PC-3 (cell line): ENCODE data around the gene ADK. TPM values are rescaled to one million over a fixed set of nuclear protein-coding genes. Genes with fewer than 3 reads are reported as not detected.
A peak's percentile ranks its signal among the peaks of the same experiment; 100 is the strongest.

Experiments used
- ATAC-seq: fragments of 200-7000 bp; cut with Tn5 transposase; 2 replicates; pipeline ENCODE4 v1.9.1; 2020; ENCODE audit warnings: mild to moderate bottlenecking, moderate library complexity
- BruUV-seq: library from RNA; stranded (reverse); fragments of 400-500 nt; replicated peaks from 2 replicates; lab custom pipeline; 2021; lab: Mats Ljungman, UMichigan
- CTCF ChIA-PET: fragments of 300-600 bp; sonication (Branson Sonifier 250); formaldehyde crosslinking; loops from one replicate; lab custom pipeline; 2022; ENCODE audit warnings: antibody characterized with exemption; lab: Charles Lee
- POLR2A ChIA-PET: fragments of 300-600 bp; sonication (Branson Sonifier 250); formaldehyde crosslinking; loops from one replicate; lab custom pipeline; 2022; ENCODE audit warnings: antibody characterized with exemption; ENCODE audit not compliant: unreplicated experiment; lab: Charles Lee
- DNase-seq: peaks from one replicate; pipeline ENCODE4 v3.0.0-alpha.2; 2015
- H2AFZ ChIP-seq: fragments of 300-600 bp; sonication (generic); 2 replicates; pipeline ENCODE4 v1.6.0; 2016; ENCODE audit warnings: antibody characterized with exemption, low read length
- H3F3A ChIP-seq: fragments of 300-600 bp; sonication (generic); one replicate; pipeline ENCODE4 v1.6.0; 2017; ENCODE audit warnings: antibody characterized with exemption, low read length, control low read depth, mild to moderate bottlenecking; ENCODE audit not compliant: unreplicated experiment
- H3K27ac ChIP-seq: fragments of 300-600 bp; sonication (generic); 2 replicates; pipeline ENCODE4 v1.5.1; 2016; ENCODE audit warnings: mild to moderate bottlenecking, low read length
- H3K27me3 ChIP-seq: fragments of 300-600 bp; sonication (generic); 2 replicates; pipeline ENCODE4 v1.6.1; 2016; ENCODE audit warnings: low read length, mixed read lengths
- H3K36me3 ChIP-seq: fragments of 300-600 bp; sonication (generic); 2 replicates; pipeline ENCODE4 v1.6.1; 2016; ENCODE audit warnings: low read depth, mixed run types, low read length, mixed read lengths
- H3K4me1 ChIP-seq: fragments of 300-600 bp; sonication (generic); 2 replicates; pipeline ENCODE4 v1.5.1; 2016; ENCODE audit warnings: low read length; ENCODE audit not compliant: insufficient read depth
- H3K4me2 ChIP-seq: fragments of 300-600 bp; sonication (generic); 2 replicates; pipeline ENCODE4 v1.6.0; 2016; ENCODE audit warnings: low read length
- H3K4me3 ChIP-seq: fragments of 300-600 bp; sonication (generic); 2 replicates; pipeline ENCODE4 v1.5.1; 2016; ENCODE audit warnings: mild to moderate bottlenecking, low read length, mixed read lengths
- H3K79me2 ChIP-seq: fragments of 300-600 bp; sonication (generic); 2 replicates; pipeline ENCODE4 v1.6.1; 2017; ENCODE audit warnings: low read length, mixed read lengths
- H3K9ac ChIP-seq: fragments of 300-600 bp; sonication (generic); 2 replicates; pipeline ENCODE4 v1.6.0; 2016; ENCODE audit warnings: mild to moderate bottlenecking, low read length
- H3K9me2 ChIP-seq: fragments of 300-600 bp; sonication (generic); replicated peaks from 2 replicates; pipeline ENCODE4 v1.6.1; 2016; ENCODE audit warnings: mixed run types, low read length, mixed read lengths
- H3K9me3 ChIP-seq: fragments of 300-600 bp; sonication (generic); 2 replicates; pipeline ENCODE4 v1.6.1; 2016; ENCODE audit warnings: low read length, mixed read lengths
- H4K20me1 ChIP-seq: fragments of 300-600 bp; sonication (generic); 2 replicates; pipeline ENCODE4 v1.6.1; 2016; ENCODE audit warnings: low read length, mixed read lengths
- CTCF ChIP-seq: fragments of 300-600 bp; sonication (generic); conservative IDR thresholded peaks from 2 replicates; pipeline ENCODE4 v1.5.1; 2017; ENCODE audit warnings: antibody characterized with exemption, low read depth, mild to moderate bottlenecking, low read length
- EZH2 ChIP-seq: fragments of 300-600 bp; sonication (generic); IDR thresholded peaks from one replicate; pipeline ENCODE4 v1.6.1; 2017; ENCODE audit warnings: antibody characterized with exemption, mild to moderate bottlenecking, low read length; ENCODE audit not compliant: unreplicated experiment
- EZH2phosphoT487 ChIP-seq: fragments of 300-600 bp; sonication (generic); IDR thresholded peaks from 2 replicates; pipeline ENCODE4 v1.6.1; 2018; ENCODE audit warnings: mild to moderate bottlenecking, antibody characterized with exemption, low read length, borderline replicate concordance
- intact Hi-C: fragments of 100-400 bp; cut with micrococcal nuclease; formaldehyde crosslinking; loops from 2 replicates; pipeline ENCODE4 v1.9.0; 2023
- total RNA-seq: library from RNA; depleted of rRNA; stranded (reverse); fragments of >200 nt; gene quantifications from 2 replicates; pipeline ENCODE4 v1.2.3, GENCODE V29; 2014

Gene ADK
- total RNA-seq, 1 experiment from 2014 or later, result 256 TPM

- DNase-seq, result peak; percentile 76
- peak; percentile 80 for ATAC-seq
Observed at GRCh38 chr10:74593470-74593869, 442.4 kb downstream of the ADK start.

GRCh38 chr10:74596713-74597112 is 445.7 kb downstream of the ADK start:
- DNase-seq (no peak), ATAC-seq (no peak)
- Histone ChIP-seq H3K4me3 (no peak overlapping the region), H3K9me2 (no peaks in the 10 kb centered on the region), H3K4me1 (peaks cover 20% of the 10 kb centered on the region), H3F3A (no peaks in the 10 kb centered on the region), H3K27ac (no peak overlapping the region), H3K27me3 (no peaks in the 10 kb centered on the region), H4K20me1 (no peaks in the 10 kb centered on the region), H3K9ac (no peak overlapping the region), H3K79me2 (no peaks in the 10 kb centered on the region), H3K4me2 (no peak overlapping the region), H2AFZ (no peak overlapping the region), H3K36me3 (peaks cover 6% of the 10 kb centered on the region), H3K9me3 (no peaks in the 10 kb centered on the region)
- ChIA-PET POLR2A (no interaction called here), CTCF (no interaction called here)
- no TSS peak for BruUV-seq
- intact Hi-C loops, result loop anchor here (5.0 kb wide), 3 partner anchors 141 to 426 kb away; no protein-coding TSS in a partner anchor
- TF ChIP-seq CTCF (no peak), EZH2 (no peak), EZH2phosphoT487 (no peak)

More at GRCh38 chr10:74593470-74593869, 442.4 kb downstream of the ADK start:
- Histone ChIP-seq H3K9ac (no peak overlapping the region), H3K9me2 (no peaks in the 10 kb centered on the region), H3K27me3 (no peaks in the 10 kb centered on the region), H3K36me3 (peaks cover 25% of the 10 kb centered on the region), H3F3A (peaks cover 3% of the 10 kb centered on the region), H4K20me1 (no peaks in the 10 kb centered on the region), H3K4me2 (no peak overlapping the region), H3K9me3 (no peaks in the 10 kb centered on the region), H3K4me3 (no peak overlapping the region), H3K79me2 (no peaks in the 10 kb centered on the region), H3K4me1 (peaks cover 9% of the 10 kb centered on the region), H3K27ac (peak overlapping the region; percentile 16), H2AFZ (no peak overlapping the region)
- TF ChIP-seq EZH2phosphoT487 (no peak), CTCF (no peak), EZH2 (no peak)
- CTCF ChIA-PET, result interaction anchor here (0.5 kb wide), 1 partner anchor 1054 kb away, joined by 4 read pairs; no protein-coding TSS in a partner anchor
- BruUV-seq, result TSS peak; percentile 4
- POLR2A ChIA-PET, result no interaction called here
- intact Hi-C loops, result loop anchor here (2.0 kb wide), 1 partner anchor 91 kb away; no protein-coding TSS in a partner anchor

- ChIA-PET POLR2A (interaction anchor here (0.6 to 0.7 kb wide), 3 partner anchors 26 to 277 kb away, joined by 3 to 6 read pairs (median 4); no protein-coding TSS in a partner anchor), CTCF (interaction anchor here (0.5 to 0.6 kb wide), 2 partner anchors 355 to 423 kb away, joined by 3 to 5 read pairs; no protein-coding TSS in a partner anchor)
- intact Hi-C loops, result loop anchor here (1.0 to 5.0 kb wide), 9 partner anchors 42 to 423 kb away; no protein-coding TSS in a partner anchor
- Histone ChIP-seq H2AFZ (no peak overlapping the region), H3K4me3 (no peak overlapping the region), H3K9ac (no peak overlapping the region), H3K9me2 (no peaks in the 10 kb centered on the region), H3K27me3 (no peaks in the 10 kb centered on the region), H3K9me3 (no peaks in the 10 kb centered on the region), H3K27ac (no peak overlapping the region), H4K20me1 (no peaks in the 10 kb centered on the region), H3K4me1 (peaks cover 12% of the 10 kb centered on the region), H3F3A (no peaks in the 10 kb centered on the region), H3K36me3 (peaks cover 13% of the 10 kb centered on the region), H3K79me2 (no peaks in the 10 kb centered on the region), H3K4me2 (peak overlapping the region; percentile 3; the same call in 1 of the 2 replicates)
- peak; percentile 89 for ATAC-seq
- DNase-seq, result peak; percentile 74
- TF ChIP-seq CTCF (no peak), EZH2 (no peak), EZH2phosphoT487 (no peak)
- BruUV-seq, result no TSS peak
Observed at GRCh38 chr10:74598891-74599566, 448.0 kb downstream of the ADK start.
